Activated CD4-positive, alpha-beta T cell treated with anti-CD3 and anti-CD28 coated beads for 48 hours (primary cell): ENCODE data around the gene OR6S1.
"Not testable (repeated sequence)": the region's sequence is repeated elsewhere in the genome, so short reads cannot be mapped to it uniquely, and the experiment has no call there.

Source experiments
- DNase-seq: peaks from one replicate; pipeline ENCODE4 v3.0.0-alpha.2; 2020

Gene OR6S1

GRCh38 chr14:20630340-20631022, 11.0 kb downstream of the OR6S1 start:
- DNase-seq: peak; percentile 70

DNA sequence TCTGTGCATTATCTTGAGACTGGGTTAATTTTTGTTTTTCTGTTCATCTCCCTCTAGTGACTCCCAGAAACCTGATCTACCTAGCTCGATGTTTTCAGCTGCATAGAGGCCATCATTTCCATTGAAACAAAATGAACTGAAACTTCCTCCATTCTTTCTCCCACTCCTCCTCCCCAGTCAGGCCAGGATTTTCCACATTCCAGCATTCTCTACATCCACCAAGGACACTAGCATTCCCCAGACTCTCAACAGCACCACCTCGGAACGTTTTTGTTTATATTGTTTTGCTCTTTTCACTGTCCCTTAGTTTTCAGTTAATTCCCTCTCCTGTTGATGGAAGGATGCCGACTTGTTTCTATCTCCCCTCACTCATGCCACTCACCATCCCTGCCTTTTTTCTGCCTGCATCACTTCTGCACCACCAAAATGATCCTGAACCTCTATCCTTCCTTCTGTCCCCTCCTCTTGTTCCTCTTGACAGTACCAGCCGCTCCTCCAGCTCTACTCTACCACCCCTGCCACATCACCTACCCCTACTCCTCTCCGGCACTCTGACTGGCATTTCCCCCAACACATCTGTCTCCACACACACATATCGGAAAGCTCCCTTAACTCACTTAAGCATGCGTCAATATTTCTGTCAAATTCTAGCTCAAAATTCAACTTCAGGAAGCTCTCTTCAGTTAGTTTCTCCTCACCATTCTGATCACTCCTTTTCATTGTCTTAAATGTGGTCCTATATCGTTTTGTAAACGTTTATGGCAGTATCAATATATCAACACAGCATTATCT, 13.2 kb downstream of the OR6S1 start:
- no peak for DNase-seq

DNA sequence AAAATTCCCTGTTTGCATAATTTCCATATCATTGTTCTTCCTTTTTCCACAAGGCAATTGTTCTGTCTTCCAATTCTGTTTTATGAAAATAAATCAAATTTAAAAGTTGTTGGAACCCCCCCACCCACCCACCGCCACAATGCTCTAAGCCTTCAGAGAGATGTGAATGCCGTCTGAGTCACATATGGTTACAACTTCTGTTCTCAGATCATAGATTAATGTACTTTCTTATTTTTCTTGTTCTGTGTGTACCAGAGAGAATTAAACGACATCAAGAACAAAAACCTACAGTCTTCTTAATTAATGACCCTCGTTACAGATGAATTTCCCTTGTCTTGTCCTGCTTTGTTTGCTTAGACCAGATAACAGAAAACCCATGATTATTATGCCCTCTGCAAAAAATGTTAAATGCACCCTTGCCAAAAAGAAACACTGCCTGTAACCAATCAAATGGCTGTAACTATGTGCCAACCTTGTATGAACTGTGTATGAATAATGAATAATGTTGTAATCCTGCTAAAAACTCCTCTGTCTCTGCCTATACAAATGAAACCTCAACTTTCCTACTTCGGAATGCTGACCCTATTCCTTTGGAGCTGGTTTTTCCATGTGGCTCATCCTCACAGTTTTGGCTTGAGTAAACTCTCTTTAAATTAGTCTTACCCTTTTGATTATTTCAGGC, 14.0 kb downstream of the OR6S1 start:
- no peak for DNase-seq

DNA sequence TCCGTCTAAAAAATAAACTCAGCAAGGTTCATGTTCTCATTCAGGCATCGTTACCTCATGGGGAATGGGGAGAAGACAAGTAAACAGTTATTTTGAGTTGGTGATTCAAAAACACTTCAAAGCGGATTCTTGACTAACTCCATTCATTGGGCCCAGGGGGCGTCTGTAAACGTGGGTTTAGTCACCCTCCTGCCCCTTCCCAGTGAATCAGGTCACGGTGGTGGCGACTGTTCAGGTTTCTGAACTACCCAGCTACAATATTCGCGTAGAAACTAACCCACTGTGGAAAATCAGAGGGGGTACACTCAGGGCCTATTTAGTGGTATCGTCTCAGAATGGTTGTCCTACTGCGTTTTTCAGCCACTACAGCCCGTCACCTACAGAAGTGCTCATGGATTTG, 15.2 kb downstream of the OR6S1 start:
- peak; percentile 46 for DNase-seq

DNA sequence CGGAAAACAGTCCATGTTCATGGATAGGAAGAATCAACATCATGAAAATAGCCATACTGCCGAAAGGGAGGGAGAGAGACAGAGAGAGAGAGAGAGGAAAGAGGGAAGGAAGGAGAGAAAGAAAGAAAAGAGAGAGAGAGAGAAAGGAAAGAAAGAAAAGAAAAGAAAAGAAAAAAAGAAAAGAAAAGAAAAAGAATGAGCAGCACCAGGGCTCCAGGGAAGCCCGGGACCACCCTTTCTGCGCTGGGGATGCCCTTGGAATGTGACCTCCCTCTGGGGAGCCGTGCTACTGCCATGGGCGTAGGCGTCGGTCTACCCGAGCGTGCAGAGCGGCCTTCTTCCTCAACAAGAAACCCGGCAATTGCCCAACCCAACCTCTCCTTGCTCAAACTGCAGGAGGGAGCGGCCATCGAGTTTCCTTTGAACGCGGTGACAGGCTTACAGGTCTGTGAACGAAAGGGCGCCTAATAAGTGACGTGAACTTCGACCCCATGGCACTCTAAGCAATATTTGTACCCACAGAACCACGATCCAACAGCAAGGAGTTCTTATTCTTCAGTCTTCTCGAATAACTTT, 16.9 kb downstream of the OR6S1 start:
- DNase-seq: peak; percentile 62

GRCh38 chr14:20623798-20624197, 17.7 kb downstream of the OR6S1 start:
- peak; percentile 59 for DNase-seq

DNA sequence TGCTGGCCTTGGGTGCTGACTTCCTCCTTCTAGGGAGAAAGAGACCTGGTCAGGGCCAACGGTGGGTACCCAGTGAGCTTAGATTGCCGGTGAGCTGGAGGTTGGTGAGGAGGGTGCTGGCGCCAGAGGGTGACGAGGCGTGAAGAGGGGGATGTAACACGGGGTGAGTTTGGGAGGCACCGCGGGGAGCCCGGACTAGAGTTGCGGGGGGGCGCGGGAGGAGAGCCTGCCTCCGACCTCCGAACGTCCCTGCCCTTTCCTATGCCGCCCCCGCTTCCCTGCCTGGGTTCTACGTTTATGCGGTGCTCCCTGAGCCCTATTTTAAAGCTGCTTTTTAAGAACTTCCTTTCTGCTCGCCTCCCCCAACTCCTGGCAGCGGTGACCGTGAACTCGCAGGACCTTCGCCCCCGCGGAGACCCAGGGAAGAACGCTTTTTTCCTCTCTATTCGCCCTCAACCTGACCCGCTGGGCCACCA, 18.6 kb downstream of the OR6S1 start:
- DNase-seq: no peak

DNA sequence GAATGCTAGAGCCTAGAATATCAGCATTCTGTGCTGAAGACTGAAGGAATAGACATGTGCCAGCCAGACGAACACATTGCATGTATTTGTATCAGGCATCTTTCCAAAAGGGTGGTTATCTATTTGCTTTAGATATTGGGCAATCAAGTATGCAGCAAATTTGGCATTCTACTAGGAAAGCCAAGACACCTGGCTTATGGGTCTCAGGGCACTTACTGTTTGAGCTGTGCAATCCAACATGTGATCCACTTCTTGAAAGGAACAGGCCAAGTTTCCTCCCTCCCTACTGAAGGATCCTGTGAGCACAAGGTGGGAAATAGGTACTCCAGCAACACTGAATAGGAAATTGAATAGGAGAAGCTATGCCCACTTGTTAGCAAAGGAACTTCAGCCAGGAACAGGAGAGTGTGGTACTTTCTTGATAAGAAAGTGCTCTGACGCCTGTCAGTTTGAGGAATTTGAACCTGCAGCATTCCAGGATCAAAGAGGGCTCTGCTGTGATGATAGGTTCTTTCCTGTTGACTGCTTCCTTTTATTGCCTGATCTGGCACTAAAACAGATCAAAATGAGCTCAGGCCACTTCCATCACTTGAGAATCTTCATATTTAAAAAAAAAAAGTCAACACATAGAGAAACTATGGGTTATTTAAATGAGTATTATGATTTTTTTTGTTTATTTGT, 20.6 kb downstream of the OR6S1 start:
- no peak for DNase-seq

DNA sequence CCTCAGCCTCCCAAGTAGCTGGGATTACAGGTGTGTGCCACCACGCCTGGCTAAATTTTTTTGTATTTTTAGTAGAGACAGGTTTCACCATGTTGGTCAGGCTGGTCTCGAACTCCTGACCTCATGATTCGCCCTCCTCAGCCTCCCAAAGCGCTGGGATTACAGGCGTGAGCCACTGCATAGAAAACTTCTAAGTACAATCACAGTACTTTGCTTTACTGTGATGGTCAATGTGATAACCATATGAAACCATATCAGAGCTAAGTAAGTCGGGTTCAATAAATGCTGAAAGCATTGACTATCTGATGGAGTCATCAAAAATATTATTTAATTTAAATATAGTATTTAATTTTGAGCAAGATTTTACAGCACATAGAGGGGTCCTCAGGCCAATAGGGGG, 21.8 kb downstream of the OR6S1 start:
- DNase-seq: not testable (repeated sequence)

- DNase-seq: no peak
These were observed 23.2 kb downstream of the OR6S1 start for GRCh38 chr14:20618271-20618749.

GRCh38 chr14:20617138-20618003, 24.1 kb downstream of the OR6S1 start:
- no peak for DNase-seq

GRCh38 chr14:20615996-20616395, 25.5 kb downstream of the OR6S1 start:
- no peak for DNase-seq

DNA sequence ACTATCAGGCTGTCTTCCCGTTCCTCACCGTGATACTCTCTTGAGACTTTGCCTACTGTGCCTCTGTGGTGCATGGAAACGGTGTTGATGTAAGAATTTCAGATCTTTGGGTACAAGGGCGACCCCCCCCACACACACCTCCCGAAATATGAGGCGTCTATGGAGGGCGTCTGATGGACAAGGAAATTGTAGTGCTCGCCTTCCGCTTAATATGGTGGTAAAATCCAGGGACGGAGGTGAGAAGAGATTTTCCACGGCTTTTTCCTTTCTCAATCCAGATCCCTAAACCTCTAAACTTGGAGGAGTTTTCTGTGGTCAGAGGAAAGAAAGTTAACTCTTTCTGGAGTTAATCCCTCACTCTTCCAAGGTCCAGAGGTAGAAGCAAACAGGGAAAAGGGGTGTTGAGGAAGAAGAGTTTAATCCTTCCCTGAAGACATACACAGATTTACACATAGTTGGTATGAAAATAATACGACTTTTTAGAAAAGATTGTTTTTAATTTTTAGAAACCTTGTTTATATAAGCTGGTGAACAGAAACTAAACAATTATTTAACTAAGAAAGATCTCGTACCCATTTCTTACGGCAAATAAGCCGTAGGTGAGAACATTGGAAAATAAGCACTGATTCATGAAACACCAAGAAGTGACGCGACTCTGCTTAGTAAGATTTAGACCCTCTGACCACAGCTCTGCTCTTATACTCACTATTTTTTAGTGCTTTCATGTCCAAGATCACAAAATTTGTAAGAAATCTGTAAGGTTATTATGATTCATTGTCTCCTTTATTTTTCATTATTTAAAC, 27.3 kb downstream of the OR6S1 start:
- peak; percentile 32 for DNase-seq

DNA sequence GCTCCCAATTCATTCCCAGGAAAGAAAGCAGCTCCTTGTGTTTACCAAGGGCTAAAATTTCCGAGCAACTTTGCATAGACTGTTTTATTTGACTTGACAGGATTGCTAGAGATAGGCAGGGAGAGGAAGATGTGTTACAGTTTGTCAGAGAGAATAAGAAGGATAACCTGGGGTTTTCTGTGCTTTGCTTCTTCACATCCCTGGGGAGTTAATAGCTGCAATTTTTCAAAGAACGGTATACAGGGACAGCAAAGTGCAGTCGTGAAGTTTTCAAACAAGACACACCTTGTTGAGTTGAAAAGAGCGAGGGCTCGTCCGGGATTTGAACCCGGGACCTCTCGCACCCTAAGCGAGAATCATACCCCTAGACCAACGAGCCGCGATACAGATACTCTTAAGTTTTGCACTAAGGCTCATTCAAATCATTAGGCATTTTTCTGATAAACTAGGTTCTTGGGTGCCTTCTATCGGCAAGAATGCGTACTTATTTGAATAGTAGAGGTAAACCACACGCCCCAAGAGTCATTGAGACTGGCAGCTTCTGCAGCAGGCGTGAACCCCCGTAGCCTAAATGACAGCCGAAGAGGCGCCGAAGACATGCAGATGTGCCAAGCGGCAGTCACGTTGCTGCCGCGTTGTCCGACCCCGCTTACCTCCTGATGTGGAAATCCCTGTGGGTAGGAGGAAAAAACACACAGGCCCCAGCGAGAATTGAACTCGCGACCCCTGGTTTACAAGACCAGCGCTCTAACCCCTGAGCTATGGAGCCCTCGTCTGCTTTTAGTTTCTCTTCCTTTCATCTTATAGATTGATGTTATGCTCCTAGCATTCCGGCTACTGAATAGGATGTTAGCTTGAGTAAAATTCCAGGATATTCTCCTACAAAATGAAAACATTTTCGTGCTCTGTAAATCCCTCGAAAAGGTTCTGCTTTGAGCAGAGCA, 28.1 kb downstream of the OR6S1 start:
- DNase-seq: peak; percentile 91

- no peak for DNase-seq
These were observed 29.1 kb downstream of the OR6S1 start for GRCh38 chr14:20612403-20612802.

GRCh38 chr14:20611277-20611676, 30.2 kb downstream of the OR6S1 start:
- DNase-seq: no peak

DNA sequence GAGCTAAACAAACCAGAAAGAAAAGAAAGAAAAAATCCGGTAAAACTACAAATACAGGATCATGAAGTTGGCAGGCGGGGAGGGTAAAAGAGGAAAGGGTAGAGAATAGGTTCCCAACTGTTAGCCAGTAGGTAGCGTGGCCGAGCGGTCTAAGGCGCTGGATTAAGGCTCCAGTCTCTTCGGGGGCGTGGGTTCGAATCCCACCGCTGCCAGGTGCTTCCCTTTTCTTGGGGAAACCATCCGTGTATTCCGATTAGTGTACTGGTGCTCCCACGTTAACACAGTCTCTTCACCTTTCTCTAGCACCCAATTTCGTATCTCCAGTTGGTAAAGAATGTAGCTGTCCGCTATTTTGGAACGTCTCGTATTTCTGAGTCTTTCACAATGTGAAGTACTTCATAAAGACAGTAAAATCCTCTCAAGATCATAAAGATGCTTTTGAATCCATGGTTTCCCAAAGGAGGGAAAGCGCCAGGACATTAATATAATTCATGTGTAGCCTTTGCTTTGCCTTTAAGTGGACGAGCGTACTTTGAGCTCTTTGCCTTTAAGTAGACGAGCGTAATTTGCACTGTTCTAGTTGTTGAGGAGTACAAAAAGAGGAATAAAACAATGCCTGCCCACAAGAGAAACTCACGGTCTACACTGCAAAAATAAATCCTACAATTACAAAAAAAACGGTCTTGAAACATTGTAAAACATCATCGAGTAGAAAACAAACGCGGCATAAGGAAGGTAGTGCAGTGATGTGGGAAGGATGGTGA, 31.3 kb downstream of the OR6S1 start:
- DNase-seq: peak; percentile 92

DNA sequence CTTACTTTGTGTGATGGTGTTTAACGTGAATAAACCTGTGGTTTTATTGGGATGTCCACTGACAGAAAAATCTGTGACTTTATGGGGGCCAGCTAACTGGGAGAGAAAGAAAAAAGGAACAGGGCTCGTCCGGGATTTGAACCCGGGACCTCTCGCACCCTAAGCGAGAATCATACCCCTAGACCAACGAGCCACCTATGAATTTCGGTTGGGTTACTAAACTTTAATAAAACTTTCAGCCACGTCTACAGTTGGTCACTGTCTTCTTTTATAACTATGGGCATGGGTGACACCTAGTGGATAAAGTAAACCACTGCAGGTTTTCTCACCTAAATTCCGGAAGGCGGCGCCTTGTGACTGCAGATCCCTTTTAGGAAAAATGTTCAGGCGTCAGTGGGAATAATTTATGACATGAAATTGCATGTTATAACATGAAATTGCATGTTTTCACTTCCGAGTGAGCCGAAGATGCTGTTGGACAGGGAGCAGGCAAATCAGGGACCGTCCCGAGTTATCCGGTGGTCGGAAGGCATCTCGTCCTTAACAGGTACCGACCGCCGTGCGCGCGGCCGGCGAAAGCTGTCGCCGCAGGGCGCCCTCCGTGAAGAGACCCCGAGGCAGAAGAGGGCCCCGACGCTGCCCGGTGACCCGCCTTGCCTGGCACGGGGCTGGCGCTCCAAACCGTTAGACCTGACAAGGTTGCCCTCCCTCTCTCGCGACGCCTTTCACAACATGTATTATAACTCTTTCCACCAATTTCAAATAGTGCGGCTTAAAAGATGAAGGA, 32.1 kb downstream of the OR6S1 start:
- peak; percentile 68 for DNase-seq
